GM12874 (cell line): ENCODE measurements around the gene RHBDD1.

ENCODE experiments used
- TF ChIP-seq, protein P1 (sequence below): IDR thresholded peaks from 2 replicates; pipeline ENCODE4 v1.5.1; 2011; ENCODE audit warnings: low read depth, mild to moderate bottlenecking, control low read depth, low read length, moderate library complexity; ENCODE audit not compliant: insufficient read depth

RHBDD1 gene

DNA sequence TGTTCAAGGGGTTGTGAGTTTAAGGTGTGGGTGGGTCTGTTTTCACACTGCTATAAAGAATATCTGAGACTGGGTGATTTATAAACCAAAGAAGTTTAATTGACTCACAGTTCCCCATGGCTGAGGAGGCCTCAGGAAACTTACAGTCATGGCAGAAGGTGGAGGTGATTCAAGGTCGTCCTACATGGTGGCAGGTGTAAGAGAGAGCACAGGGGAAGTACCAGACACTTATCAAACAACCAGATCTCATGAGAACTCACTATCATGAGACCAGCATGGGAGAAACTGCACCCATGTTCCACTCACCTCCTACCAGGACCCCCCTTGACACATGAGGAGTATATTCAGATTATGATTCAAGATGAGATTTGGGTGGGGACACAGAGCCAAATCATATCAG is 38.0 kb downstream of the RHBDD1 start:
- TF ChIP-seq, protein P1, sequence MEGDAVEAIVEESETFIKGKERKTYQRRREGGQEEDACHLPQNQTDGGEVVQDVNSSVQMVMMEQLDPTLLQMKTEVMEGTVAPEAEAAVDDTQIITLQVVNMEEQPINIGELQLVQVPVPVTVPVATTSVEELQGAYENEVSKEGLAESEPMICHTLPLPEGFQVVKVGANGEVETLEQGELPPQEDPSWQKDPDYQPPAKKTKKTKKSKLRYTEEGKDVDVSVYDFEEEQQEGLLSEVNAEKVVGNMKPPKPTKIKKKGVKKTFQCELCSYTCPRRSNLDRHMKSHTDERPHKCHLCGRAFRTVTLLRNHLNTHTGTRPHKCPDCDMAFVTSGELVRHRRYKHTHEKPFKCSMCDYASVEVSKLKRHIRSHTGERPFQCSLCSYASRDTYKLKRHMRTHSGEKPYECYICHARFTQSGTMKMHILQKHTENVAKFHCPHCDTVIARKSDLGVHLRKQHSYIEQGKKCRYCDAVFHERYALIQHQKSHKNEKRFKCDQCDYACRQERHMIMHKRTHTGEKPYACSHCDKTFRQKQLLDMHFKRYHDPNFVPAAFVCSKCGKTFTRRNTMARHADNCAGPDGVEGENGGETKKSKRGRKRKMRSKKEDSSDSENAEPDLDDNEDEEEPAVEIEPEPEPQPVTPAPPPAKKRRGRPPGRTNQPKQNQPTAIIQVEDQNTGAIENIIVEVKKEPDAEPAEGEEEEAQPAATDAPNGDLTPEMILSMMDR = no peak

GRCh38 chr2:226874749-226875148 is 38.9 kb downstream of the RHBDD1 start:
- TF ChIP-seq, protein P1 = no peak

DNA sequence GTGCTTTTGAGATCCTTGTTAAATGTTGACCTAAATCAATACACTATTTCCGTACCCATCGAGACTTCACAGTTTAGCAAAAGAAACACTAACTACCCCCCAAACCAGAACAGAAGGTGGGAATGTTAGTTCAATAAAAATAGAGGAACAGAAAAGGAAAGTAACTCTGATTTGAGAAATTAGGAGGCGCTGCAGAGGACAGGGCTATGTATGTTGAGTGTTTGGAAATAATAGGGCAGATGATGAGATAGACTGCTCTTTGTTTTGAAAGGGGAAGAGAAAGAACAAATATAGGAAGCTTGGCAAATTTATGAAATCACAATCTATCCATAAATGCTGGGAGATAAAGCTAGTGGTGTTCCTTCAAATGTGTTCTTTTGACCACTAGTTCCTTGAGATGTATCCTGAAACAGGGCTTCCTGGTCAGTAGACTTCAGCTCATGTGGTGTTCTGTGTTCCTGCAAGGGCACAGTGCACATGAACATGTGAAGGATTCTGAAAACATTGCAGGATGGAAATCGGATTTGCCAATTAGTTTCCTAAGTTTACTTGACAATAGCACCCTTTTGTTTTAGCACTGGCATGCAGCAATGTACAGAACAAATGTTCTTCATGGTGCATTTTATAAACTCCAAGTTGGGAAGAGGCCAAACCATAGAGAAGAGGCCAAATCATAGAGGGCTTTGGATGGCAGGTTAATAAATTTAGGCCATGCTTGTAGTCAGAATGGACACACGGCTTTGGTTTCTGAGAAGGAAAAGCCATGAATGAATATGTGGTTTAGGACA is 39.8 kb downstream of the RHBDD1 start:
- TF ChIP-seq, protein P1 = no peak

- TF ChIP-seq, protein P1 = no peak
Measured at GRCh38 chr2:226877491-226877890, 41.6 kb downstream of the RHBDD1 start.

DNA sequence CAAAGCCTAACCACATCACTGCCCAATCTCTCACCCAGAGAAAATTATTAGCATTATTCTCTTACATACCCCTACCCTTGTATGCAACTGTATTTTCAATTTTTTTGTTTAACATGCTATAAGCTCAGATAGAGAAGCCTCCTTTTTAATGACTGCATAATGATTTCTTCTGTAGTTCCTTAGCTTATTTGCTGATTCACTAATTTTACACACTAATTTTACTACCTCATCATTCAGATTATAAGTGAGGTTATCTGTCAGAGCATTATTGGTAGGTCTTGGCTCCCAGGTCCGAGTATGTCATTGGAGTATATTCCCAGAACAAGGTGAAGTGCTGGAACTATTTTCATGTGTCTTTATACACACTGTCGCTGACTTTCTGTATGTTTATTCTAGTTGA is 45.4 kb downstream of the RHBDD1 start:
- TF ChIP-seq, protein P1 = no peak

- TF ChIP-seq, protein P1 = no peak
Measured at GRCh38 chr2:226882606-226883005, 46.8 kb downstream of the RHBDD1 start.

GRCh38 chr2:226883296-226883795 is 47.5 kb downstream of the RHBDD1 start:
- TF ChIP-seq, protein P1 = no peak
